A673 (cell line): ENCODE measurements around the gene CDH23.

Source experiments
- CTCF ChIP-seq: fragments of 300-800, 200-600 bp; sonication (generic); conservative IDR thresholded peaks from 2 replicates; pipeline ENCODE4 v1.5.1; 2017; ENCODE audit warnings: low read depth, mild to moderate bottlenecking, antibody characterized with exemption, low read length, moderate library complexity, mixed read lengths
- EZH2 ChIP-seq: fragments of 200-600 bp; sonication (generic); IDR thresholded peaks from 2 replicates; pipeline ENCODE4 v1.6.1; 2017; ENCODE audit warnings: borderline replicate concordance, low read depth, mild to moderate bottlenecking, mixed read lengths, antibody characterized with exemption, low read length; ENCODE audit not compliant: poor library complexity, severe bottlenecking

- TF ChIP-seq CTCF, result no peak
- no peak for TF ChIP-seq EZH2
Measured at GRCh38 chr10:71799112-71799511, 402.4 kb downstream of the CDH23 start.
